Measurements from ENCODE around the gene DCAF4L1.

The DCAF4L1 gene

GRCh38 chr4:41990365-41991111 lies 9.0 kb downstream of the DCAF4L1 start, which contains the start of gene SLC30A9 (continued):
- TF ChIP-seq, protein P1, sequence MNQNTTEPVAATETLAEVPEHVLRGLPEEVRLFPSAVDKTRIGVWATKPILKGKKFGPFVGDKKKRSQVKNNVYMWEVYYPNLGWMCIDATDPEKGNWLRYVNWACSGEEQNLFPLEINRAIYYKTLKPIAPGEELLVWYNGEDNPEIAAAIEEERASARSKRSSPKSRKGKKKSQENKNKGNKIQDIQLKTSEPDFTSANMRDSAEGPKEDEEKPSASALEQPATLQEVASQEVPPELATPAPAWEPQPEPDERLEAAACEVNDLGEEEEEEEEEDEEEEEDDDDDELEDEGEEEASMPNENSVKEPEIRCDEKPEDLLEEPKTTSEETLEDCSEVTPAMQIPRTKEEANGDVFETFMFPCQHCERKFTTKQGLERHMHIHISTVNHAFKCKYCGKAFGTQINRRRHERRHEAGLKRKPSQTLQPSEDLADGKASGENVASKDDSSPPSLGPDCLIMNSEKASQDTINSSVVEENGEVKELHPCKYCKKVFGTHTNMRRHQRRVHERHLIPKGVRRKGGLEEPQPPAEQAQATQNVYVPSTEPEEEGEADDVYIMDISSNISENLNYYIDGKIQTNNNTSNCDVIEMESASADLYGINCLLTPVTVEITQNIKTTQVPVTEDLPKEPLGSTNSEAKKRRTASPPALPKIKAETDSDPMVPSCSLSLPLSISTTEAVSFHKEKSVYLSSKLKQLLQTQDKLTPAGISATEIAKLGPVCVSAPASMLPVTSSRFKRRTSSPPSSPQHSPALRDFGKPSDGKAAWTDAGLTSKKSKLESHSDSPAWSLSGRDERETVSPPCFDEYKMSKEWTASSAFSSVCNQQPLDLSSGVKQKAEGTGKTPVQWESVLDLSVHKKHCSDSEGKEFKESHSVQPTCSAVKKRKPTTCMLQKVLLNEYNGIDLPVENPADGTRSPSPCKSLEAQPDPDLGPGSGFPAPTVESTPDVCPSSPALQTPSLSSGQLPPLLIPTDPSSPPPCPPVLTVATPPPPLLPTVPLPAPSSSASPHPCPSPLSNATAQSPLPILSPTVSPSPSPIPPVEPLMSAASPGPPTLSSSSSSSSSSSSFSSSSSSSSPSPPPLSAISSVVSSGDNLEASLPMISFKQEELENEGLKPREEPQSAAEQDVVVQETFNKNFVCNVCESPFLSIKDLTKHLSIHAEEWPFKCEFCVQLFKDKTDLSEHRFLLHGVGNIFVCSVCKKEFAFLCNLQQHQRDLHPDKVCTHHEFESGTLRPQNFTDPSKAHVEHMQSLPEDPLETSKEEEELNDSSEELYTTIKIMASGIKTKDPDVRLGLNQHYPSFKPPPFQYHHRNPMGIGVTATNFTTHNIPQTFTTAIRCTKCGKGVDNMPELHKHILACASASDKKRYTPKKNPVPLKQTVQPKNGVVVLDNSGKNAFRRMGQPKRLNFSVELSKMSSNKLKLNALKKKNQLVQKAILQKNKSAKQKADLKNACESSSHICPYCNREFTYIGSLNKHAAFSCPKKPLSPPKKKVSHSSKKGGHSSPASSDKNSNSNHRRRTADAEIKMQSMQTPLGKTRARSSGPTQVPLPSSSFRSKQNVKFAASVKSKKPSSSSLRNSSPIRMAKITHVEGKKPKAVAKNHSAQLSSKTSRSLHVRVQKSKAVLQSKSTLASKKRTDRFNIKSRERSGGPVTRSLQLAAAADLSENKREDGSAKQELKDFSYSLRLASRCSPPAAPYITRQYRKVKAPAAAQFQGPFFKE (tag by site-specific recombination; IDR thresholded peaks at IDR 0.05; ENCODE audit: borderline replicate concordance), result no peak
- TF ChIP-seq ZNF433 (tag by site-specific recombination; IDR thresholded peaks at IDR 0.05; ENCODE audit: low read depth), result no peak
- TF ChIP-seq BCL11A (tag by site-specific recombination; IDR thresholded peaks at IDR 0.05; ENCODE audit: low read depth), result no peak
- no peak for TF ChIP-seq ZNF138 (tag by site-specific recombination; IDR thresholded peaks at IDR 0.05; ENCODE audit: borderline replicate concordance)
- TF ChIP-seq, protein P2, sequence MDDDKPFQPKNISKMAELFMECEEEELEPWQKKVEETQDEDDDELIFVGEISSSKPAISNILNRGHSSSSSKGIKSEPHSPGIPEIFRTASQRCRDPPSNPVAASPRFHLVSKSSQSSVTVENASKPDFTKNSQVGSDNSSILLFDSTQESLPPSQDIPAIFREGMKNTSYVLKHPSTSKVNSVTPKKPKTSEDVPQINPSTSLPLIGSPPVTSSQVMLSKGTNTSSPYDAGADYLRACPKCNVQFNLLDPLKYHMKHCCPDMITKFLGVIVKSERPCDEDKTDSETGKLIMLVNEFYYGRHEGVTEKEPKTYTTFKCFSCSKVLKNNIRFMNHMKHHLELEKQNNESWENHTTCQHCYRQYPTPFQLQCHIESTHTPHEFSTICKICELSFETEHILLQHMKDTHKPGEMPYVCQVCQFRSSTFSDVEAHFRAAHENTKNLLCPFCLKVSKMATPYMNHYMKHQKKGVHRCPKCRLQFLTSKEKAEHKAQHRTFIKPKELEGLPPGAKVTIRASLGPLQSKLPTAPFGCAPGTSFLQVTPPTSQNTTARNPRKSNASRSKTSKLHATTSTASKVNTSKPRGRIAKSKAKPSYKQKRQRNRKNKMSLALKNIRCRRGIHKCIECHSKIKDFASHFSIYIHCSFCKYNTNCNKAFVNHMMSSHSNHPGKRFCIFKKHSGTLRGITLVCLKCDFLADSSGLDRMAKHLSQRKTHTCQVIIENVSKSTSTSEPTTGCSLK (tag by site-specific recombination; IDR thresholded peaks at IDR 0.05), result no peak
- no peak for TF ChIP-seq ZNF174 (tag by site-specific recombination; IDR thresholded peaks at IDR 0.05)
- TF ChIP-seq ZSCAN30 (tag by site-specific recombination; IDR thresholded peaks at IDR 0.05), result peak; percentile 63; the same call in 1 of the 2 replicates
- no peak for TF ChIP-seq ZNF596 (tag by site-specific recombination; IDR thresholded peaks at IDR 0.05)
- TF ChIP-seq, protein P3, sequence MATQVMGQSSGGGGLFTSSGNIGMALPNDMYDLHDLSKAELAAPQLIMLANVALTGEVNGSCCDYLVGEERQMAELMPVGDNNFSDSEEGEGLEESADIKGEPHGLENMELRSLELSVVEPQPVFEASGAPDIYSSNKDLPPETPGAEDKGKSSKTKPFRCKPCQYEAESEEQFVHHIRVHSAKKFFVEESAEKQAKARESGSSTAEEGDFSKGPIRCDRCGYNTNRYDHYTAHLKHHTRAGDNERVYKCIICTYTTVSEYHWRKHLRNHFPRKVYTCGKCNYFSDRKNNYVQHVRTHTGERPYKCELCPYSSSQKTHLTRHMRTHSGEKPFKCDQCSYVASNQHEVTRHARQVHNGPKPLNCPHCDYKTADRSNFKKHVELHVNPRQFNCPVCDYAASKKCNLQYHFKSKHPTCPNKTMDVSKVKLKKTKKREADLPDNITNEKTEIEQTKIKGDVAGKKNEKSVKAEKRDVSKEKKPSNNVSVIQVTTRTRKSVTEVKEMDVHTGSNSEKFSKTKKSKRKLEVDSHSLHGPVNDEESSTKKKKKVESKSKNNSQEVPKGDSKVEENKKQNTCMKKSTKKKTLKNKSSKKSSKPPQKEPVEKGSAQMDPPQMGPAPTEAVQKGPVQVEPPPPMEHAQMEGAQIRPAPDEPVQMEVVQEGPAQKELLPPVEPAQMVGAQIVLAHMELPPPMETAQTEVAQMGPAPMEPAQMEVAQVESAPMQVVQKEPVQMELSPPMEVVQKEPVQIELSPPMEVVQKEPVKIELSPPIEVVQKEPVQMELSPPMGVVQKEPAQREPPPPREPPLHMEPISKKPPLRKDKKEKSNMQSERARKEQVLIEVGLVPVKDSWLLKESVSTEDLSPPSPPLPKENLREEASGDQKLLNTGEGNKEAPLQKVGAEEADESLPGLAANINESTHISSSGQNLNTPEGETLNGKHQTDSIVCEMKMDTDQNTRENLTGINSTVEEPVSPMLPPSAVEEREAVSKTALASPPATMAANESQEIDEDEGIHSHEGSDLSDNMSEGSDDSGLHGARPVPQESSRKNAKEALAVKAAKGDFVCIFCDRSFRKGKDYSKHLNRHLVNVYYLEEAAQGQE (tag by site-specific recombination; IDR thresholded peaks at IDR 0.05), result no peak
- TF ChIP-seq HOXC10 (CRISPR knock-in tag; IDR thresholded peaks at IDR 0.05), result no peak
- TF ChIP-seq ZBTB1 (tag by site-specific recombination; IDR thresholded peaks at IDR 0.05), result no peak
- TF ChIP-seq ZBTB11 (tag by site-specific recombination; conservative IDR thresholded peaks at IDR 0.05; ENCODE audit: low read depth), result peak; percentile 80
- no peak for TF ChIP-seq ZNF704 (tag by site-specific recombination; IDR thresholded peaks at IDR 0.05)
- TF ChIP-seq ZNF146 (tag by site-specific recombination; IDR thresholded peaks at IDR 0.05), result no peak
- TF ChIP-seq, protein P4, sequence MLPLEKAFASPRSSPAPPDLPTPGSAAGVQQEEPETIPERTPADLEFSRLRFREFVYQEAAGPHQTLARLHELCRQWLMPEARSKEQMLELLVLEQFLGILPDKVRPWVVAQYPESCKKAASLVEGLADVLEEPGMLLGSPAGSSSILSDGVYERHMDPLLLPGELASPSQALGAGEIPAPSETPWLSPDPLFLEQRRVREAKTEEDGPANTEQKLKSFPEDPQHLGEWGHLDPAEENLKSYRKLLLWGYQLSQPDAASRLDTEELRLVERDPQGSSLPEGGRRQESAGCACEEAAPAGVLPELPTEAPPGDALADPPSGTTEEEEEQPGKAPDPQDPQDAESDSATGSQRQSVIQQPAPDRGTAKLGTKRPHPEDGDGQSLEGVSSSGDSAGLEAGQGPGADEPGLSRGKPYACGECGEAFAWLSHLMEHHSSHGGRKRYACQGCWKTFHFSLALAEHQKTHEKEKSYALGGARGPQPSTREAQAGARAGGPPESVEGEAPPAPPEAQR (tag by site-specific recombination; IDR thresholded peaks at IDR 0.05), result no peak
- TF ChIP-seq ZNF571 (tag by site-specific recombination; IDR thresholded peaks at IDR 0.05), result no peak
- TF ChIP-seq SETDB1 (IDR thresholded peaks at IDR 0.05; ENCODE audit: insufficient read length, low read length), result no peak
- TF ChIP-seq KLF9 (tag by site-specific recombination; IDR thresholded peaks at IDR 0.05; ENCODE audit: low read depth), result peak; percentile 83
- TF ChIP-seq, protein P5, sequence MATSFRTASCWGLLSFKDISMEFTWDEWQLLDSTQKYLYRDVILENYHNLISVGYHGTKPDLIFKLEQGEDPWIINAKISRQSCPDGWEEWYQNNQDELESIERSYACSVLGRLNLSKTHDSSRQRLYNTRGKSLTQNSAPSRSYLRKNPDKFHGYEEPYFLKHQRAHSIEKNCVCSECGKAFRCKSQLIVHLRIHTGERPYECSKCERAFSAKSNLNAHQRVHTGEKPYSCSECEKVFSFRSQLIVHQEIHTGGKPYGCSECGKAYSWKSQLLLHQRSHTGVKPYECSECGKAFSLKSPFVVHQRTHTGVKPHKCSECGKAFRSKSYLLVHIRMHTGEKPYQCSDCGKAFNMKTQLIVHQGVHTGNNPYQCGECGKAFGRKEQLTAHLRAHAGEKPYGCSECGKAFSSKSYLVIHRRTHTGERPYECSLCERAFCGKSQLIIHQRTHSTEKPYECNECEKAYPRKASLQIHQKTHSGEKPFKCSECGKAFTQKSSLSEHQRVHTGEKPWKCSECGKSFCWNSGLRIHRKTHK (tag by site-specific recombination; IDR thresholded peaks at IDR 0.05), result no peak
